GM12878 (cell line): ENCODE measurements around the gene URAD. TPM values are rescaled to one million over a fixed set of nuclear protein-coding genes. Genes with fewer than 3 reads are reported as not detected.

Experiments used
- ATAC-seq: fragments of 200-7000 bp; cut with Tn5 transposase; 3 replicates; pipeline ENCODE4 v1.9.1; 2020; ENCODE audit warnings: mild to moderate bottlenecking, moderate library complexity
- BruUV-seq: library from RNA; stranded (reverse); fragments of 400-500 nt; replicated peaks from 2 replicates; lab custom pipeline; 2021; lab: Mats Ljungman, UMichigan
- CTCF ChIA-PET: fragments of 300-600 bp; sonication (Branson Sonifier 250); formaldehyde crosslinking; extraction: SDS; loops from one replicate; lab custom pipeline; 2021; ENCODE audit warnings: inconsistent platforms; lab: Yijun Ruan, JAX
- POLR2A ChIA-PET: fragments of 350-600 bp; formaldehyde crosslinking; extraction: SDS; loops from one replicate; lab custom pipeline; 2021; ENCODE audit warnings: inconsistent platforms; lab: Charles Lee
- RAD21 ChIA-PET: fragments of 300-600 bp; sonication (Branson Sonifier 250); formaldehyde crosslinking; loops from one replicate; lab custom pipeline; 2023; ENCODE audit warnings: antibody characterized with exemption; ENCODE audit not compliant: unreplicated experiment; lab: Charles Lee
- SMC1A ChIA-PET: fragments of 300-600 bp; sonication (Branson Sonifier 250); formaldehyde crosslinking; loops from one replicate; lab custom pipeline; 2023; ENCODE audit not compliant: unreplicated experiment, uncharacterized antibody; lab: Charles Lee
- DNase-seq: peaks from one replicate; pipeline ENCODE4 v3.0.0-alpha.2; 2011; ENCODE audit warnings: low read depth, low spot score
- FAIRE-seq: peaks from 3 replicates; lab custom pipeline; 2011; peaks lifted over from hg19 to GRCh38; lab: Jason Lieb, UNC
- H2AFZ ChIP-seq: 2 replicates; pipeline ENCODE4 v1.6.0; 2011; ENCODE audit warnings: low read depth, low read length, control low read depth; ENCODE audit not compliant: control insufficient read depth
- H3K27ac ChIP-seq: 2 replicates; pipeline ENCODE4 v1.5.1; 2011; ENCODE audit warnings: control low read depth; ENCODE audit not compliant: control insufficient read depth, insufficient read depth
- H3K27me3 ChIP-seq, 2 experiments: replicated peaks in 1 of 2; 2 replicates each; pipeline versions ENCODE4 v1.6.0 to v1.6.1; 2011; ENCODE audit warnings: low read length in 1 of 2; ENCODE audit not compliant: control insufficient read depth in 2 of 2, insufficient read depth in 2 of 2
- H3K36me3 ChIP-seq, 2 experiments: 2 replicates each; pipeline ENCODE4 v1.5.1; 2011; ENCODE audit warnings: low read length in 1 of 2; ENCODE audit not compliant: control insufficient read depth in 2 of 2, insufficient read depth in 2 of 2
- H3K4me1 ChIP-seq: 2 replicates; pipeline ENCODE4 v1.6.1; 2011; ENCODE audit warnings: mild to moderate bottlenecking, low read length, moderate library complexity, mixed read lengths; ENCODE audit not compliant: control insufficient read depth, insufficient read depth
- H3K4me2 ChIP-seq: 2 replicates; pipeline ENCODE4 v1.6.0; 2011; ENCODE audit warnings: control low read depth; ENCODE audit not compliant: control insufficient read depth, insufficient read depth
- H3K4me3 ChIP-seq: fragments of 200-600 bp; sonication (generic); 2 replicates; pipeline ENCODE4 v1.5.1; 2016
- H3K79me2 ChIP-seq: 2 replicates; pipeline ENCODE4 v1.6.0; 2011; ENCODE audit warnings: low read length; ENCODE audit not compliant: control insufficient read depth, insufficient read depth
- H3K9ac ChIP-seq: 2 replicates; pipeline ENCODE4 v1.8.0; 2011; ENCODE audit warnings: low read length, control low read depth, mixed read lengths; ENCODE audit not compliant: control insufficient read depth, insufficient read depth
- H3K9me3 ChIP-seq: replicated peaks from 3 replicates; pipeline ENCODE4 v1.5.1; 2011; ENCODE audit warnings: mild to moderate bottlenecking, low read length; ENCODE audit not compliant: control insufficient read depth, insufficient read depth
- H4K20me1 ChIP-seq: 2 replicates; pipeline ENCODE4 v1.6.0; 2011; ENCODE audit not compliant: control insufficient read depth, insufficient read depth
- CBX3 ChIP-seq: fragments of 200-600 bp; sonication (generic); IDR thresholded peaks from 2 replicates; pipeline ENCODE4 v1.6.1; 2016; ENCODE audit warnings: low read depth, borderline replicate concordance
- EED ChIP-seq: sonication (generic); IDR thresholded peaks from 2 replicates; pipeline ENCODE4 v1.6.1; 2016; ENCODE audit warnings: antibody characterized with exemption, low read depth
- NFYA ChIP-seq: IDR thresholded peaks from 2 replicates; pipeline ENCODE4 v1.6.1; 2011; ENCODE audit warnings: low read depth, mild to moderate bottlenecking, low read length, improper control_type of control experiment, borderline replicate concordance
- SMAD1 ChIP-seq: fragments of 450-650 bp; IDR thresholded peaks from 2 replicates; pipeline ENCODE4 v1.6.1; 2018; ENCODE audit warnings: mild to moderate bottlenecking, low read depth; ENCODE audit not compliant: partially characterized antibody
- SMAD5 ChIP-seq: IDR thresholded peaks from 2 replicates; pipeline ENCODE4 v1.6.1; 2016; ENCODE audit warnings: antibody characterized with exemption, low read depth
- SPI1 ChIP-seq: IDR thresholded peaks from 2 replicates; pipeline ENCODE4 v1.6.1; 2011; ENCODE audit warnings: low read depth, mild to moderate bottlenecking, low read length, moderate library complexity, borderline replicate concordance; ENCODE audit not compliant: insufficient read depth
- TCF3 ChIP-seq: IDR thresholded peaks from 2 replicates; pipeline ENCODE4 v1.6.1; 2012; ENCODE audit warnings: low read depth, mild to moderate bottlenecking, low read length, borderline replicate concordance; ENCODE audit not compliant: insufficient read depth
- ZNF24 ChIP-seq: fragments of 450-650 bp; IDR thresholded peaks from 2 replicates; pipeline ENCODE4 v1.6.1; 2017; ENCODE audit warnings: antibody characterized with exemption, mild to moderate bottlenecking
- ZNF622 ChIP-seq: fragments of 450-650 bp; IDR thresholded peaks from 2 replicates; pipeline ENCODE4 v1.6.1; 2017; ENCODE audit warnings: mild to moderate bottlenecking, inconsistent platforms
- WGBS: methylation state at CpG from one replicate; pipeline ENCODE4 v1.1.6; 2016; ENCODE audit warnings: low lambda C conversion rate; ENCODE audit not compliant: insufficient replicate concordance, insufficient coverage; ENCODE audit errors: missing lambda C conversion rate; 5-methylcytosine and 5-hydroxymethylcytosine counted together
- in situ Hi-C: fragments of 300-500 bp; cut with MboI; formaldehyde crosslinking; loops from 9 replicates; pipeline ENCODE4 v1.14.3; 2018; ENCODE audit warnings: mixed read lengths
- intact Hi-C: fragments of 100-400 bp; cut with micrococcal nuclease; formaldehyde crosslinking; loops from one replicate; pipeline ENCODE4 v1.14.2; 2022; ENCODE audit not compliant: unreplicated experiment
- polyA plus RNA-seq, 11 experiments: library from polyadenylated mRNA; depleted of rRNA in 4 of 11; unstranded in 6 of 11; stranded (reverse) in 5 of 11; fragments of >200 nt; fragmentation: Nextera tagmentation in 4 of 11; fragmentation: Illumina TruSeq in 1 of 11; extraction: Ambion mirVana in 4 of 11; extraction: Trizol in 1 of 11; gene quantifications; 1 replicate in 1 of 11; 2 replicates in 10 of 11; pipeline versions ENCODE4 v1.2.1 to v1.2.3, GENCODE V29; 2011 to 2016; ENCODE audit warnings: inconsistent platforms in 2 of 11, missing spikeins in 2 of 11, low read depth in 1 of 11
- total RNA-seq, 4 experiments: library from RNA; depleted of rRNA in 3 of 4; stranded (reverse); fragments of >200 nt in 3 of 4; fragmentation: Illumina TruSeq in 1 of 4; extraction: Trizol in 1 of 4; gene quantifications; 2 replicates each; pipeline versions ENCODE4 v1.2.1 to v1.2.3, GENCODE V29; 2013 to 2021
- TF ChIP-seq, protein P1 (sequence below): fragments of 450-650 bp; IDR thresholded peaks from 2 replicates; pipeline ENCODE4 v1.6.1; 2017; ENCODE audit warnings: antibody characterized with exemption, mild to moderate bottlenecking, moderate library complexity
- TF ChIP-seq, protein P2 (sequence below): IDR thresholded peaks from 2 replicates; pipeline ENCODE4 v1.6.1; 2011; ENCODE audit warnings: borderline replicate concordance, low read depth, mild to moderate bottlenecking, moderate library complexity, low read length; ENCODE audit not compliant: insufficient read depth, poor library complexity, severe bottlenecking
- TF ChIP-seq, protein P3 (sequence below): fragments of 450-650 bp; formaldehyde crosslinking; IDR thresholded peaks from 2 replicates; pipeline ENCODE4 v1.4.0; 2020; ENCODE audit warnings: mild to moderate bottlenecking, moderate library complexity

URAD gene
- total and polyA plus RNA-seq, 10 of the 15 experiments (the other 5 are each of a cell fraction or from before 2014, with no cell fraction given), result not detected

DNA sequence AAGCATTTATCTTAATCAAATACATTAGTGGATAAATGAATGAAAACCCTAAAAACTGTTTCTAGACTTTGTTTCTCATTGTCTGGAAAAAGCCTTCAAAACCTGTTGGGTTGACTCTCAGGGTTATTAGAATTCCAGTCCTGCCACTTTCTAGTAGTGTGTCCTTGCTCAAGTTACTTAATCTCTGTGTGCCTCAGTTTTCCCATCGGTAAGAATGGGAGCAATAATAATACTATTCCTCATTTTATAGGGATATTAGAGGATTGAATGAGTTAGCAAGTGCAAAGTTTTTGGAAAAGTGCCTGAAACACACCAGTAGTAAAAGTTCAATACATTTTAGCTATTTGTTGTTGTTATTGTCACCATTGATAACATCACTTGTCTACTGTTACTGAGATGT is 2.9 kb downstream of the URAD start:
- ATAC-seq (no peak), FAIRE-seq (no peak), DNase-seq (no peak)
- no peaks in the 10 kb centered on the region for H3K79me2 ChIP-seq
- no peak overlapping the region for H3K4me3 ChIP-seq
- BruUV-seq, result no TSS peak
- no peaks in the 10 kb centered on the region for H4K20me1 ChIP-seq
- H3K27ac ChIP-seq, result no peak overlapping the region
- in situ Hi-C loops, result loop anchor here (10.0 kb wide), 2 partner anchors 451 to 1001 kb away; no protein-coding TSS in a partner anchor
- CTCF ChIA-PET, result interaction anchor here (1.0 to 9.6 kb wide), 15 partner anchors 8 to 624 kb away, joined by 3 to 238 read pairs (median 8); no protein-coding TSS in a partner anchor
- intact Hi-C loops, result loop anchor here (10.0 kb wide), 1 partner anchor 1001 kb away; no protein-coding TSS in a partner anchor
- H3K36me3 ChIP-seq, result no peaks in the 10 kb centered on the region
- no peaks in the 10 kb centered on the region for H3K4me1 ChIP-seq
- POLR2A ChIA-PET, result interaction anchor here (0.5 to 1.0 kb wide), 2 partner anchors 21 to 155 kb away, joined by 3 to 6 read pairs; no protein-coding TSS in a partner anchor
- H3K9ac ChIP-seq, result no peak overlapping the region
- 42% methylated on average over 1 of the region's 1 CpG for WGBS
- RAD21 ChIA-PET, result interaction anchor here (0.8 to 4.5 kb wide), 5 partner anchors 16 to 213 kb away, joined by 3 to 85 read pairs (median 3); partner anchors contain the start of gene CDX2
- H3K27me3 ChIP-seq, result peaks cover 8 to 10% of the 10 kb centered on the region in 2 experiments; a peak in 3 of 4 replicates
- no peaks in the 10 kb centered on the region for H3K9me3 ChIP-seq
- no peak overlapping the region for H3K4me2 ChIP-seq
- SMC1A ChIA-PET, result interaction anchor here (1.4 to 7.0 kb wide), 5 partner anchors 12 to 624 kb away, joined by 3 to 89 read pairs (median 15); no protein-coding TSS in a partner anchor
- no peak for TF ChIP-seq ZNF24
- TF ChIP-seq, protein P1, sequence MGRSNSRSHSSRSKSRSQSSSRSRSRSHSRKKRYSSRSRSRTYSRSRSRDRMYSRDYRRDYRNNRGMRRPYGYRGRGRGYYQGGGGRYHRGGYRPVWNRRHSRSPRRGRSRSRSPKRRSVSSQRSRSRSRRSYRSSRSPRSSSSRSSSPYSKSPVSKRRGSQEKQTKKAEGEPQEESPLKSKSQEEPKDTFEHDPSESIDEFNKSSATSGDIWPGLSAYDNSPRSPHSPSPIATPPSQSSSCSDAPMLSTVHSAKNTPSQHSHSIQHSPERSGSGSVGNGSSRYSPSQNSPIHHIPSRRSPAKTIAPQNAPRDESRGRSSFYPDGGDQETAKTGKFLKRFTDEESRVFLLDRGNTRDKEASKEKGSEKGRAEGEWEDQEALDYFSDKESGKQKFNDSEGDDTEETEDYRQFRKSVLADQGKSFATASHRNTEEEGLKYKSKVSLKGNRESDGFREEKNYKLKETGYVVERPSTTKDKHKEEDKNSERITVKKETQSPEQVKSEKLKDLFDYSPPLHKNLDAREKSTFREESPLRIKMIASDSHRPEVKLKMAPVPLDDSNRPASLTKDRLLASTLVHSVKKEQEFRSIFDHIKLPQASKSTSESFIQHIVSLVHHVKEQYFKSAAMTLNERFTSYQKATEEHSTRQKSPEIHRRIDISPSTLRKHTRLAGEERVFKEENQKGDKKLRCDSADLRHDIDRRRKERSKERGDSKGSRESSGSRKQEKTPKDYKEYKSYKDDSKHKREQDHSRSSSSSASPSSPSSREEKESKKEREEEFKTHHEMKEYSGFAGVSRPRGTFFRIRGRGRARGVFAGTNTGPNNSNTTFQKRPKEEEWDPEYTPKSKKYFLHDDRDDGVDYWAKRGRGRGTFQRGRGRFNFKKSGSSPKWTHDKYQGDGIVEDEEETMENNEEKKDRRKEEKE, result no peak
- TF ChIP-seq, protein P2, sequence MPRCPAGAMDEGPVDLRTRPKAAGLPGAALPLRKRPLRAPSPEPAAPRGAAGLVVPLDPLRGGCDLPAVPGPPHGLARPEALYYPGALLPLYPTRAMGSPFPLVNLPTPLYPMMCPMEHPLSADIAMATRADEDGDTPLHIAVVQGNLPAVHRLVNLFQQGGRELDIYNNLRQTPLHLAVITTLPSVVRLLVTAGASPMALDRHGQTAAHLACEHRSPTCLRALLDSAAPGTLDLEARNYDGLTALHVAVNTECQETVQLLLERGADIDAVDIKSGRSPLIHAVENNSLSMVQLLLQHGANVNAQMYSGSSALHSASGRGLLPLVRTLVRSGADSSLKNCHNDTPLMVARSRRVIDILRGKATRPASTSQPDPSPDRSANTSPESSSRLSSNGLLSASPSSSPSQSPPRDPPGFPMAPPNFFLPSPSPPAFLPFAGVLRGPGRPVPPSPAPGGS, result no peak
- TF ChIP-seq CBX3, result no peak
- TF ChIP-seq, protein P3, sequence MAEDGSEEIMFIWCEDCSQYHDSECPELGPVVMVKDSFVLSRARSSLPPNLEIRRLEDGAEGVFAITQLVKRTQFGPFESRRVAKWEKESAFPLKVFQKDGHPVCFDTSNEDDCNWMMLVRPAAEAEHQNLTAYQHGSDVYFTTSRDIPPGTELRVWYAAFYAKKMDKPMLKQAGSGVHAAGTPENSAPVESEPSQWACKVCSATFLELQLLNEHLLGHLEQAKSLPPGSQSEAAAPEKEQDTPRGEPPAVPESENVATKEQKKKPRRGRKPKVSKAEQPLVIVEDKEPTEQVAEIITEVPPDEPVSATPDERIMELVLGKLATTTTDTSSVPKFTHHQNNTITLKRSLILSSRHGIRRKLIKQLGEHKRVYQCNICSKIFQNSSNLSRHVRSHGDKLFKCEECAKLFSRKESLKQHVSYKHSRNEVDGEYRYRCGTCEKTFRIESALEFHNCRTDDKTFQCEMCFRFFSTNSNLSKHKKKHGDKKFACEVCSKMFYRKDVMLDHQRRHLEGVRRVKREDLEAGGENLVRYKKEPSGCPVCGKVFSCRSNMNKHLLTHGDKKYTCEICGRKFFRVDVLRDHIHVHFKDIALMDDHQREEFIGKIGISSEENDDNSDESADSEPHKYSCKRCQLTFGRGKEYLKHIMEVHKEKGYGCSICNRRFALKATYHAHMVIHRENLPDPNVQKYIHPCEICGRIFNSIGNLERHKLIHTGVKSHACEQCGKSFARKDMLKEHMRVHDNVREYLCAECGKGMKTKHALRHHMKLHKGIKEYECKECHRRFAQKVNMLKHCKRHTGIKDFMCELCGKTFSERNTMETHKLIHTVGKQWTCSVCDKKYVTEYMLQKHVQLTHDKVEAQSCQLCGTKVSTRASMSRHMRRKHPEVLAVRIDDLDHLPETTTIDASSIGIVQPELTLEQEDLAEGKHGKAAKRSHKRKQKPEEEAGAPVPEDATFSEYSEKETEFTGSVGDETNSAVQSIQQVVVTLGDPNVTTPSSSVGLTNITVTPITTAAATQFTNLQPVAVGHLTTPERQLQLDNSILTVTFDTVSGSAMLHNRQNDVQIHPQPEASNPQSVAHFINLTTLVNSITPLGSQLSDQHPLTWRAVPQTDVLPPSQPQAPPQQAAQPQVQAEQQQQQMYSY, result no peak
- no peak for TF ChIP-seq SMAD1
- TF ChIP-seq EED, result no peak
- no peak for TF ChIP-seq SMAD5
- TF ChIP-seq ZNF622, result no peak
- TF ChIP-seq SPI1, result no peak
- TF ChIP-seq TCF3, result no peak
- TF ChIP-seq NFYA, result no peak
- no peak overlapping the region for H2AFZ ChIP-seq
